HG02884 (cell line): ENCODE results near the gene ATF7.

Source experiments
- ATAC-seq: cut with Tn5 transposase; IDR thresholded peaks from one replicate; pipeline ENCODE4 v1.9.1; 2021; ENCODE audit warnings: mild to moderate bottlenecking, moderate library complexity; ENCODE audit not compliant: unreplicated experiment

ATF7 gene

DNA sequence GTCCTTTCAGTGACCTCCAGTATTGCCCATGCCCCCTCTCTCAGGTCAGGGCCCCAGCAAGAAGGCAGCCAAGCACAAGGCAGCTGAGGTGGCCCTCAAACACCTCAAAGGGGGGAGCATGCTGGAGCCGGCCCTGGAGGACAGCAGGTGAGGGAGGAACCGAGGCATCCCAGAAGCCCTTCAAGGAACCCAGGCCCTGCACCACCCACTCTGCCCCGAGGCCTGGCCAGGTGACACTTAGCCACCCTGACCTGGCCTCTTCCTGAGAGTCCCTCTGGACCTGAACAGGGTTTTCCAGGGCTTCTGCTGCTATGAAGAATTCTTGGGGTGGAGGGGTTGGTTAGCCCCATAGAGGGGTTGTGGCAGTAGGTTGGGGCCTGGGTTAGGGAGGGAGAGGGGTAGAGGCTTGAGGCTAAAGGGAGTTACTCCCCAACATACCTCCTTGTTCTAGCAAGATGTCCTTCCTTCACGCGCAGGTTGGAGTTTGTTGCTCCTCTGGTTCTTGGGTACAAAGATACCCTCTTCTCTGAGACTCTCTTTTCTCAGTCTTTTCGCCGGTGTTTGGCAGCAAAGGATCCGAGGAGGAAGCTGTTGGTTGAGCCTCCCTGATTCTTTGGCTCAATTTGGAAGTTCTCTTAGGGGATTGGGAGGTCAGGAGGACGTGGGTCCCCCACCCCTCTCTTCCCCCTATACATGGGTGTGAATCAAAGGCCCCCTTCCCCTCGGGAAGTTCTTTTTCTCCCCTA is 123.0 kb downstream of the ATF7 start:
- no peak for ATAC-seq

DNA sequence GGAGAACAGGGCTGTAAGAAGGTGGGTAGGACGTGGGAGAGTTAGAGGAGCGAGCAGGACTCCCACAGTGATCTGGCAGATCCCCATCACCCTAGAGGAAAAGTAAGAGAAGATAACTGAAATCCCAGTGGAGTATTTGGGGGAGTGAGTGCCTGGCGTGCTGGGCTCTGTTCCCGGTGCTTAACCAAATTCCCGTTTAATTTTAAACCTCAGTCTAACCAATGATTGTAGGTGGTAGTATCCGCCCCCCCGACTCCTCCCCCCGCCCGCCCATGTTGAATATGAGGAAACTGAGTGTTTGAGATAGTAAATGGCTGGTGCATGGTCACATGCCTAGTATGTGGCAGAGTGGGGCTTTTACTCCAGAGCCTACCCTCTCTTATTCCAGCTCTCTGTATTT is 123.9 kb downstream of the ATF7 start:
- ATAC-seq: no peak

DNA sequence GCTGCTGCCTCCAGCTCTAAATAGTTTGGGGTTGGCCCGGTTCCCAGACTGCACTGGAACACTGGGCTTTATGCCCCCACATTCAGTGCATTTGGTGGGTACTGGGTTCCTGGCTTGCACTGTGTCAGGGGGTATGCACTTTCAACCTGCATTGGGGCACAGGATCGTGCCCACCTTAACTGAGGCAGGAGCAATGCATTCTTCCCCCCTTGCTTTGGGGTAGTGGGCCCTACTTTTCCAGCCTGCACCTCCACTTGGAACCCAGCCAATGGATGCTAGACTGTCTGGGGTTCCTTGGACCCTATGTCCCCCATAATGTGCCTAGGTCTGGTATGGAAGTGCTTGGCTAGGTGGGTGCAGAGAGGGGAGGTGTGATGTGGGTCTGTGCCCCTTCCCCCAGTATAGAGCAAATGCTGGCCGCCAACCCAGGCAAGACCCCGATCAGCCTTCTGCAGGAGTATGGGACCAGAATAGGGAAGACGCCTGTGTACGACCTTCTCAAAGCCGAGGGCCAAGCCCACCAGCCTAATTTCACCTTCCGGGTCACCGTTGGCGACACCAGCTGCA is 124.5 kb downstream of the ATF7 start:
- no peak for ATAC-seq

- ATAC-seq: peak; percentile 62
Observed at GRCh38 chr12:53500776-53501614, 125.2 kb downstream of the ATF7 start, which contains the start of gene TARBP2. TARBP2 (plus strand) TSS chr12:53501283; CDS start chr12:53501409, 126 bp downstream.

GRCh38 chr12:53500142-53500775 is 125.9 kb downstream of the ATF7 start:
- no peak for ATAC-seq

GRCh38 chr12:53499266-53500141 is 126.7 kb downstream of the ATF7 start, which contains the start of gene MAP3K12:
MAP3K12 (minus strand) TSS chr12:53499458; CDS start chr12:53487391, 12,067 bp downstream.
- no peak for ATAC-seq

DNA sequence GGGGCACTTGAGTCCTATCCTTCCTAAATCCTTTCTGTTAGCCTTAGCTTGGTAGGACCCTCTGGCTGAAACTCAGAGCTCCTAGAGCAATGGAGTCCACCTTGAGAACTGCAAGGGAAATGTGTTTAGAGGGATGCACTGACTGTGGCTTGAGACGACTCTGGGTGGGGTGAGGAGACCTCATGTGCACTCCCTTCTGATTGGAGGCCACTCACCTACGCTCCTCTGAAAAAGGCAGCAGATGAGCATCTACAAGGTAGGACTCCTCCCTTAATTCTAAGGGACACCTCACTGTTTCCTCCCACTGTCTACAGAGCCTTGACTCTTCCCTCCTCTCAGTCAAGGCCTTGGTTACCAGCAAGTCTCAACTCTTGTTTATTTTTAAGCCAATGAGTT is 127.9 kb downstream of the ATF7 start:
- no peak for ATAC-seq

DNA sequence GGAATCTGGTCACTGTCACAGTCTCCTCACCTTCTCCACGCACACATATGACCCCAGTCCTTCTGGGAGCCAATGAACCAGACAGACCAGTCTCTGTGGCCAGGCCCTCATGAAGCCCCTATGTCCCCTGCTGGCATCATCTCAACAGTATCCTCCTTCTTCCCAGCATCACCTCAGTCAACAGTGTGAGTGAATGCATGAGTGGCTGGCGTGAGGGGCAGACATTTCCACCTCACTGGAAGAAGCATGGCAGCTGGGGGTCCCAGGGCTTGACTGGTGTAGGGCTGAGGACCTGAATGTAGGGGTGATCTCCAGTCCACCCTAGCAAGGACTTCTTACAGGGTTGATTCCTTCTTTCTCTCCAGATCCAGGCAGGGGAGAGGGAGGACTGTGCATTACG is 128.7 kb downstream of the ATF7 start:
- no peak for ATAC-seq

DNA sequence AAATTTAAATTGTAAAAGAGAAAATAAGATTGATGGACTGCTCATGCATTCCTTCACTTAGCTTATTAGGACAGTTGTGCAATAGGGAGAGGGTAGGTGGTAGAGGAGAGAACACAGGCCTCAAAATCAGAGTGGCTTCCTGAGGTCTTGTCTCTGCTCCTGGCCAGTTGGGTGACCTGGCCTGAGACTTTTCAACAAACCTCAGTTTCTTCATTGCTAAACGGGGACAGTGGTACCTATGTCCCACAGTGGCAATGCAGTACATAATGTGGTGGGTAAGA is 129.5 kb downstream of the ATF7 start:
- no peak for ATAC-seq

DNA sequence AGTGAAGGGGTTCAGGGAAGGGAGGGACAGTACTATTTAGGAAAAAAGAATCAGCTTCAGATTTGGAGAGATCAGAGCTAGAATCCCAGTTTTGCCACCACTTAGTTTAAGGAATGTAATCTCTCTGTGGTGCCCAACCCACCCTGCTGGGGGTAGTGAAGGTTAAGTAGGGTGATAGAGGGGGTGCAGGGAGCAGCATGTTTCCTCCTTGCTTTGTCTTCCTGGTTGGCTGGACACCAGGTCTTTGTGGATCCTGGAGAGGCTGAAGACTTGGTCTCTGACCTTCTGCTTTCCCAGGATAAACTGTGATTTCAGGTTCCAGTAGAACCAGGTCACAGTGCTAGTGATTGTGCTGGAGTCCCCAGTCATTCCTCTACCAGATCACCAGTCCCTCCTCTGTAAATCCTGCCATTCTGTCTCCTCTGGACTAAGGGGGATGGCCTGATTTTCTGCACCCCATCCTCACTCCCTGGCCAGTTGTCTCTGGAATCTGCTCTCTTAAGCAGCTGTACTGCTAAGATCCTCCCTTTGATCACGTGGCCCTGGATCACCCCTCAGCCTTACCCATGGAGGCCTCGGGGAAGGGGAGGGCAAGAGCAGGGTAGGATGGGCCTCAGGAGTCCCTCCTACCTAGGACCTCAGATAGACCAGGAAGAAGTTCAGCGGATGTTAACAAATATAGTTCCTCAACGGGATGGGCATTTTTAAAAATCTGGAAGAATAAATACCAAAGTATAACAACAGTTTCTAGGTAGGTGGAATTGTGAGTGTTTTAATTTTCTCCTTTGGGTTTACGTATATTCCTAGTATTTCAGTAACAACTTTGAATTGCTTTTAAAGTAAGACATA is 130.1 kb downstream of the ATF7 start:
- no peak for ATAC-seq

DNA sequence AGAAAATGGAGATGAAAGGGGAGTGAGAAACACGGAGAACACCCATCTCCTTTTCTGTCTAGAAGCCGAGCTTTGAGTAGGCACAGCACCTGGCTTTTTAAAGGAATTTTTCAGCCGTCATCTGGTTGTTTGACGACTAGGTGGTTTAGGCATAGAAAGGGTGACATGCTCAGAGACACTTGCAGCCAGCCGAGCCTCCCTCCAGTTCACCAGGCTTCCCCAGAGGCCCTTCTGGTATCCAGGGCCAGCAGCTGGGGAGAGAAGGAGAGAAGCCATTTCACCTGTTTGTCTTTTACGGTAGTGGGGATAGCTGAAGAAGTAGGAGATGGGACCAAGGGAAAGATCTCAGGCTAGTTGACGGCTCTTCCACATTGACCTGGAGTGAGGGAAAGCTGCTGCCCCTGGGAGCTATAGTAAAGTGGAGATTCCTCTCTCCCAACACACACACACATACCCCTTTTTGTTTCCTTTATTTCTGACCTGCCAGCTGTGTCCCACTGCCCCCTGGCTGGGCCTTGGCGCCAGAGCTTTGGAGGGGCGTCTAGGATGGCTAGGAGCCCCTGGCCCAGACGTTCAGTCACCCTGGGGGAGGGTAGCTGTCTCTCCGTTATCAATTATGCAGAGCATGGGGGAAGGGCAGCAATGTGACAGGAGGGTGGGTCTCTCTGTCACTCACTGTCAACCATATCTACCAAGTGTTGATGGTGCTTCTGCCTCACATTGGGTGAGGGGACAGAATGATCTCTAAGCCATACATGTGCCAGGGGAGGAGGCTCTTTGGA is 132.4 kb downstream of the ATF7 start:
- ATAC-seq: no peak

DNA sequence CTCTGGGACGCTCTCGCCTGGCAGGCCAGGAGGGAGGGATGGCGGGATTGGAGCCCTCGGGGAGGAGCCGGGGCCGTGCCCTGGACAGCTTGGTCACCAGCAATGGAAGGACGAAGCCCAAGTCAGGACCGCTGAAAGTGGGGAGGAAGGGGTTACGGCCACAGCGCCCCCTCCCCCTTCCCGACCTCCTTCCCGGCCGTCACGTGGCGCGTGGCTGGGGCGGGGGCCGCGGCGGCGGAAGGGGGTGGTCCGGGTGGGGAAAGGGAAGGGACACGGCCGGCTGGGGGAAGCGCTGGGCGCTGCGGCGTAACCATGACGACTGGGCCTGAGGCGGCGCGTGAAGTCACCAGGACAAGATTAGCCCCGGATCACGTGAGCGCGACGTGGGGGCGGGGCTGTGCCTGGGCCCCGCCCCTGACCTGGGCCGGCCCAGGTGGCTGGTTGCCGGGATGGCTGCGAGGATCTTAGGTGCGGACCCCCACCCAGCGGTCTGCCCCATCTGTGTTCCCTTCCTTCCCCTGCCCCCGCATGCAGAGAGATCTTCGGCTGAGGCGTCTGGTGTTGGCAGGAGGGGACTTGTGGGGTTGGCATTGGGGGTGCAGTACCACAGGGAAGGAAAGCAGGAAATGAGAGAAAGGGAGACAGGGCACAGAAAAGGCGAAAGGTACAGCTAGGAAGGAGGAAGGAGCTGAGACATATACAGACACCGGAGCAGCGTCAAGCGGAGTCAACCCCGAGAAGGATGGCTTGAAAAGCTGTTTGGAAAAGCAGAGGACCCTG is 133.2 kb downstream of the ATF7 start:
- peak; percentile 89 for ATAC-seq

DNA sequence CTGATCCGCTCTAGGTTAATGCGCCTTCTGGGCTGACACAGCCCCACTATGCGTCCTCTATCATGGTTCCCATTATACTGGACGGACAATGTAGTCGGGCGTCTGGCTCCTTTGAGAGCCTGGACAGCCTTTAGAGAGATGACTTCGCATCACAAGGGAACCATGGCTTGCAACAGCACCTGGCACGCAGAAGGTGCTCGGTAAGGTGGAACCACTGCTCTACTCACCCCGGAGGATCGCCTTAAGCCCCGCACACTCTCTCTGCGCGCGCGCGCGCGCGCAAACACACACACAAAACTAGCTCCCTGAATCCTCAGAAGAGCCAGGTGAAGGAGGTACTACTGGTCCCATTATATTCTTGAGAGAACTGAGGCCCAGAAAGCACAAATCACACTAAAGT is 134.0 kb downstream of the ATF7 start:
- no peak for ATAC-seq

GRCh38 chr12:53489242-53489864 is 136.8 kb downstream of the ATF7 start:
- ATAC-seq: no peak

- ATAC-seq: no peak
Observed at GRCh38 chr12:53486736-53487487, 139.3 kb downstream of the ATF7 start.

- no peak for ATAC-seq
Observed at GRCh38 chr12:53485955-53486735, 140.0 kb downstream of the ATF7 start.
